Nucleus accumbens (tissue), 56 donors: ENCODE measurements around the gene STRIT1.
A peak's percentile ranks its signal among the peaks of the same experiment; 100 is the strongest.

Source experiments
- DNase-seq, 56 donors: peaks; one replicate each; lab custom pipeline; 2025; lab: John Stamatoyannopoulos, UW

The STRIT1 gene

GRCh38 chr3:155293516-155293915, at the start of gene STRIT1:
Gene STRIT1 (minus strand): TSS chr3:155293683.
- no peak for DNase-seq

- peak in 5 of 56 donors; percentile 21 to 38 (median 29) for DNase-seq
Observed at GRCh38 chr3:155342344-155342743, 48.9 kb upstream of the STRIT1 start.

DNA sequence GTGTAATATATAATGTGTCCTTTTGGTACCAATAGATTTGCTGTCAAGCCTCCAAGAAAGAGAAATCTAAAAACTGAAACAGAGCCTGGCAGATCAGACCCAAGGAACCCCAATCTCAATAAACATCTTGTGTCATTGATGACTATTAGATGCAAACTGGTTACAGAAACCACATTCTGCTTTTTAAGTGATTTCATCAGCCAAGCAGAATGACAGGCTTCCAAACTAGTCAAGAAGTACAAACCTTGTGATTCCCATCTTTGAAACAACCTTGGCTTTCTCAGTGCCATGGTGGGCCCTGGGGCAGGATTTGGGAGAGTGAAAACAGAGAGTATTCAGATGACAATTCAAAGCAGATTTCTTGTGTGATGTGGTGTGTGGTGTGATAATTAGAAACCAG, 45.6 kb upstream of the STRIT1 start:
- DNase-seq, result no peak

- DNase-seq, result no peak
Observed at GRCh38 chr3:155335724-155336354, 42.4 kb upstream of the STRIT1 start.

DNA sequence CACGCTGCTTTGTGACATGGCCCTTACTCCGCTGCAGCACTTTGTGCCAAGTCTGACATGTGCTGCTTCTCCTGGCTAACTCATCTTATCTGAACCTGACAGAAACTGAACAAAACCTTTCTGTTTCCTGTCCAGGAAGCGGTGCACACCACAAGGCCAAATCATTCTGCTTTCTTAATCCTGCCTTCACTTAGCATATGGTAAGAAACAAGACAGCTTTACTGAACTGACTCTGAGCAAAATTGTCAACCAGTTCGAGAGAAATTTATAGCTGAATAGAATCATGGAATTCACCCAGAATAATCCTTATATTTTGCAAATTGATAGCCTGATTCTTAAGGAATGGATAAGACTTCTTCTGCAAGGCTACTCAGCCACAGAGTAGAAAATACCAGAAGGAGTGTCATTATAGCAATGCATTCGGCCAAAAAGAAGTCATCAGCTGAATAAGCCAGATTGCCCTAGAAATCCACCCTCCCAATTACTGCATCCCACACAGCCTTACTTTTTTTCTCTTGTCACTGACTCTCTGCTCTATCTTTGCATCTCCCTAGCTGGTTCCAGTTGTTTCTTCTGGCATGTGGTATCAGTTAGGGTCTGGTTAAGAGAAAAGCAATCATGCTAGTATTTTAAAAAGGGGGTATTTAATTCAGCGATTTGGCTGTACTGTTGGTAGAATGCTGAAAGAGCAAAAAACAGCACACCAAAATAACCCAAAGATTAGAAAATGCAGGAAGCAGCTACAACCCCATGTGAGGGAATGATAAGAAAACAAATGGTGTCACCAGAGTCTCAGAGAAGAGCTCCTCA, 41.6 kb upstream of the STRIT1 start:
- no peak for DNase-seq

DNA sequence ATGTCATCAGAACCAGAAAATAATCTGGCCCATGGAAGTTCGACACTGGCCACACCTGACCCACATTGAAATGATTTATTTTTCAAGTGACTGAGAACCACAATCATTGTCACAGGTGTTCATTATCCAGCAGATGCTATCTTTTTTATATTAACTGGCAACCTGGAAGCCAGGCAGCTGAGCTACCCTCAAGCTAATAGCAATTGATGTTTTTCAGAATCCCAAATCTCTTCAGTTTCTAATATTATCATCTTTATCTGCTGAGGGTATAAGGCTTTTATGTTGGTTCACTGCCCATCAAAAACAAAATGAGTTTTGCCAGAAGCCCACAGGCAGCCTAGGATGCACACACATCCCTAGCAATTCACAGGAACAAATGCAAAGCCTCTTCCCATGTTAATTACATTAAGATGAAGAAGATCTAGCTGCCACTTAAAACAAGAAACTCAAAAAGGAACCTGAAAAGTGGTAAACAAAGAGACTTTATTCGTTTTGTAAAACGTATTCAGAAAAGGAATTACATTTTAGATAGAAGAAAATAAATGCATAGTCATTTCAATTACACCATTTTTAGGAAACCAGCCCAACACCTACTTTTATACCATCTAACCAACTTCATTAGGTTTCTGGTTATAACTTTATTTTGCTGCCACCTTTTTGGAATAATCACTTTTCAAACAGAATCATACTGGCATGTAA, 40.9 kb upstream of the STRIT1 start:
- DNase-seq, result no peak

DNA sequence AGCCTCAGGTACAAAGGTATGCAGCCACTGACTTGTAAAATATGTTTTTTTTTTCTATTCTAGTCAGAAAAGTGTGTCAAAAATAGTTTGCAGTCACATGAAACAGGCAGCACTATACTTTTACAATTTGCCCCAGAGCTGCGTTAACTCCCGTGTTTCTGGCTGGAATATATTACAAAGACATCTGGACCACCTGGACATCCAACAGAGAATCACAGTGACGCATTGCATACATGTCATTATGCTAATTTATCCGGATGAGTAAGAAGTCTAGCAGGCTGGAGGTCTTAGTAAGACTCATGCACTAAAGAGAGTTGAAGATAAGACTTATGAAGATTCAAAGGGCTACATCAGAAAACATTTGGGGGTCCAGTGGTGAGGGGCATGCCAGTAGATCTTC, 39.2 kb upstream of the STRIT1 start:
- no peak for DNase-seq

DNA sequence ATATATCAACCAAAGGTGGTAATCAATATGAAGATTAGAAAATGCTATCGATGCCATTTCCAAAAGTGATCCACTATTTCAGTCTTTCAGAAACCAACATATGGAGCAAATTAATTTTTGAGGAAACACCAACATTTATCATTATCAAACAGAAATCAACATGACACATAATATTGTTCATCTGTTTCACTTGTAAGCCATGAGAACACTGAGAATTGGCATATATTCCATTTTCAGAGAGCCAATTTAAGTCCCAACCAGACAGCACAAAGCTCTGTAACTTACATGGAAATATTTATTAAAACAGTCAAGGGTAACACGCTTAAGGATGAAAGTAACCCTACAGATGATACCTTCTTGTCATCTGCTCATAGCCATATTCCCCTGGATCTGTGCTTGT, 37.6 kb upstream of the STRIT1 start:
- no peak for DNase-seq

- no peak for DNase-seq
Observed at GRCh38 chr3:155330370-155330769, 36.9 kb upstream of the STRIT1 start.

GRCh38 chr3:155329513-155330048, 36.1 kb upstream of the STRIT1 start:
- peak in 2 of 56 donors; percentile 8 to 19 for DNase-seq

- no peak for DNase-seq
Observed at GRCh38 chr3:155327871-155328270, 34.4 kb upstream of the STRIT1 start.

DNA sequence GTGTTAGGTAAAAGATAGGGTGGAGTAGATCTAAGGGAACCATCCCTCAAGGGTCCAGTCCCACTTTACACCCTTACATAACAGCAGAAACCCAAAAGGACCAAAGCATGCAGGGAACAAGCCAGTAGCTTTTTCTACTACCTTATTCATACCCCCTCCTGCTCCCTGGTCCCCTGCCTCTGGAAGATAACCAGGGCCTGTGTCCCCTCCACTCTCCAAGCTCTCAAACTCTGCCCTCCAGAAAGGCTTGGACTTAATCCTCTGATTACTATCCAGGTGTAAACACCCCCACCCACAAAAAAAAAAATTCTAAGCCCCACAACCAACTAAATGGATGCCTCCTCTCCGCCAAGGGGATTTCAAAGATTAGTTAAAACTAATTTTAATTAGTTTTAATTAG, 33.9 kb upstream of the STRIT1 start:
- DNase-seq, result no peak

- DNase-seq, result no peak
Observed at GRCh38 chr3:155326901-155327300, 33.4 kb upstream of the STRIT1 start.

DNA sequence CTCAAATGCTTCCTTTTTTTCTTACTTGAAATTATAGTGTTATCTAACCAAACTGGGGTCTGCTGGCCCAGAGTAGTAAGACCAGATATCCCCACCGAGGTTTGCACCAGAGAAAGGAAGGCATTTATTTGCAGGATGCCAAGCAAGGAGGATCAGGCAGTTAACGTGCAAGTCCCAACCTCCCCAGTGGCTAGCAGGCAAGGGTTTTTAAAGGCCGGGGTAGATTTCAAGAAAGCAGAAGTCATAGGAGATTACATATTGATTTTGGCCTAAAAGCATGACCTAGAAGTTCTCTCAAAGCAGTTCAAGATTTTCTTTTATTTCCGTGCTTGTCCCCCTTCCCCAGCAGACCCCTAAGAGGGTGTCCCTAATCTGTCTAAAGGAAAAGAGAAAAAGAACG, 32.8 kb upstream of the STRIT1 start:
- DNase-seq, result no peak

GRCh38 chr3:155325263-155325835, 31.9 kb upstream of the STRIT1 start:
- no peak for DNase-seq

GRCh38 chr3:155323063-155323666, 29.7 kb upstream of the STRIT1 start:
- DNase-seq, result peak in 6 of 56 donors; percentile 3 to 46 (median 20)

GRCh38 chr3:155321418-155321817, 27.9 kb upstream of the STRIT1 start:
- DNase-seq, result no peak

DNA sequence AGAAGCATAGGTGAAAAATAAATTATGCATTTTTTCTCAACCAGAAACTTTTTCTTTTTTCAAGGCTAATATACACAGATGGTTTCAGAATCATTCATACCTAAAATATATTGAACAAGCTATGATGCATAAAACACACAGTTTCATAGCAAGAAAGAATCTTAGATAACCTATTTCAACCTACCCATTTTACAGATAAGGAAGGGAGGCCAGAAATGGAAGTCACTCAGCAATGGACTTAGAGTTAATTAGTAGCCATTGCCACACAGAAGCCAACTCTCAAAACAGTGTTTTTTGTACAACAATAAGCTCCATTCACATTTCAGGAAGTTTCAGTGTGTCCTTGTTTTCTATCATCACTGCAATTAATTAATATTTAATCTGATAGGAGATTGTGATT, 27.5 kb upstream of the STRIT1 start:
- no peak for DNase-seq

DNA sequence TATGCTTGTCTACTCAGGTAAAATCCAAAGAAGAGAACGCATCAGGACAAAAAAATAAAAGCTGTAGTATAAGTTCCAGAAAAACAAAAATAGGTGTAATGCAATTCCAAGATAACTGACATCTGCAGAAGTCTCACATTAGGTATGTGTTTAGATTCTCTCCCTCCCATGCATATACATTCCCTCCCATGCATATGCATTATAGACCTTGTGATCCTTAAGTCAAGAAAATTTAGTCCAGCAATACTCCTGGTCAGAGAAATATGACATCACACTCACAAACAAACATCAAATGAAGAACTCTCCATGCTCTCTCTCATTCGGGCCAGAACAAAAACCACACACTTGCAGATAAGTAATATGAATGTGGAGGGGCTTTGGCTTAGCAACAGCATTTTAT, 25.3 kb upstream of the STRIT1 start:
- DNase-seq, result no peak

DNA sequence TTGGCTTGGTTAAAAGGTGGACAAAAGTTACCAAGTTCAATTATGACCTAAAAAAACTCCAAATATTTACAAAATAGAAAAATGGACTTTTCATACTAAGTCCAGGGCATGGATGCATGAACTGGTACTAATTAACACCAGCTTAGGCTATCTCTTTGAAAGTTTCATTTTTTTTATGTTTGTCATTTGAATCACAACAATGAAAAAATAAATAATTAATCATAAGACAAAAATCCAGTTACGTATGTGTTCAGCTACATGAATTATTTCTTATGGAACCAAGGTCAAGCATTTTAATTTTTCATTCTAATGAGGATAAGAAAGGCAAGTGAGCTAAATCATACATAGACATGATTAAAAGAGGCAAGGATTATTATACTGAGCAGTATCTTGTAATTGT, 23.7 kb upstream of the STRIT1 start:
- DNase-seq, result no peak

GRCh38 chr3:155316426-155316825, 22.9 kb upstream of the STRIT1 start:
- no peak for DNase-seq
